Liver (tissue), 9 donors: ENCODE data around the gene MAPKAPK3. TPM values are rescaled to one million over a fixed set of nuclear protein-coding genes. Genes with fewer than 3 reads are reported as not detected.

Experiments used
- DNase-seq: peaks from one replicate; pipeline ENCODE4 v3.0.0-alpha.2; 2017; ENCODE audit warnings: low spot score
- H3K27ac ChIP-seq, 2 donors: one replicate each; pipeline ENCODE4 v1.7.0; 2013; ENCODE audit warnings: inconsistent platforms in 2 of 2, low read length in 2 of 2, control low read depth in 1 of 2, low read depth in 1 of 2, mild to moderate bottlenecking in 1 of 2
- H3K27me3 ChIP-seq, 4 donors: one replicate each; pipeline versions ENCODE4 v1.6.1 to v1.7.0; 2013; ENCODE audit warnings: low read length in 3 of 4, inconsistent platforms in 1 of 4, mild to moderate bottlenecking in 1 of 4, moderate library complexity in 1 of 4; ENCODE audit not compliant: control insufficient read depth in 4 of 4, insufficient read depth in 4 of 4
- H3K36me3 ChIP-seq, 4 donors: one replicate each; pipeline versions ENCODE4 v1.6.1 to v1.7.0; 2013; ENCODE audit warnings: low read length in 3 of 4, mild to moderate bottlenecking in 3 of 4, low read depth in 1 of 4, moderate library complexity in 1 of 4; ENCODE audit not compliant: control insufficient read depth in 4 of 4, insufficient read depth in 3 of 4
- H3K4me1 ChIP-seq, 4 donors: one replicate each; pipeline versions ENCODE4 v1.6.1 to v1.7.0; 2013; ENCODE audit warnings: low read length in 3 of 4, mild to moderate bottlenecking in 3 of 4, moderate library complexity in 1 of 4; ENCODE audit not compliant: control insufficient read depth in 4 of 4, insufficient read depth in 4 of 4
- H3K4me3 ChIP-seq, 3 donors: one replicate each; pipeline versions ENCODE4 v1.6.1 to v1.7.0; 2013; ENCODE audit warnings: low read length in 3 of 3, control low read depth in 1 of 3, low read depth in 1 of 3, mild to moderate bottlenecking in 1 of 3
- H3K9ac ChIP-seq, 2 donors: one replicate each; pipeline ENCODE4 v1.7.0; 2013; ENCODE audit warnings: low read length in 2 of 2, mild to moderate bottlenecking in 2 of 2, moderate library complexity in 2 of 2, control low read depth in 1 of 2, low read depth in 1 of 2
- H3K9me3 ChIP-seq, 4 donors: one replicate each; pipeline versions ENCODE4 v1.6.1 to v1.7.0; 2013; ENCODE audit warnings: low read length in 3 of 4; ENCODE audit not compliant: control insufficient read depth in 4 of 4
- ATF3 ChIP-seq: IDR thresholded peaks from 2 replicates; pipeline ENCODE4 v1.6.1; 2016; ENCODE audit warnings: antibody characterized with exemption
- EGR1 ChIP-seq, 2 donors: IDR thresholded peaks; 2 replicates each; pipeline ENCODE4 v1.6.1; 2016 to 2018; ENCODE audit warnings: antibody characterized with exemption in 2 of 2, low read depth in 2 of 2
- FOXA1 ChIP-seq: IDR thresholded peaks from 2 replicates; pipeline ENCODE4 v1.6.1; 2016; ENCODE audit warnings: antibody characterized with exemption
- FOXA2 ChIP-seq: IDR thresholded peaks from 2 replicates; pipeline ENCODE4 v1.6.1; 2016; ENCODE audit warnings: antibody characterized with exemption
- GABPA ChIP-seq, 2 donors: IDR thresholded peaks in 1 of 2; conservative IDR thresholded peaks in 1 of 2; 2 replicates each; pipeline ENCODE4 v1.6.1; 2016; ENCODE audit warnings: antibody characterized with exemption in 2 of 2, mild to moderate bottlenecking in 1 of 2, moderate library complexity in 1 of 2
- HNF4A ChIP-seq, 2 donors: conservative IDR thresholded peaks; 2 replicates each; pipeline ENCODE4 v1.6.1; 2016; ENCODE audit warnings: antibody characterized with exemption in 2 of 2, mild to moderate bottlenecking in 2 of 2
- HNF4G ChIP-seq: IDR thresholded peaks from 2 replicates; pipeline ENCODE4 v1.6.1; 2016; ENCODE audit warnings: antibody characterized with exemption
- JUND ChIP-seq, 2 donors: IDR thresholded peaks; 2 replicates each; pipeline ENCODE4 v1.6.1; 2016; ENCODE audit warnings: antibody characterized with exemption in 2 of 2
- NR2F2 ChIP-seq: IDR thresholded peaks from 2 replicates; pipeline ENCODE4 v1.6.1; 2016; ENCODE audit warnings: antibody characterized with exemption
- RAD21 ChIP-seq, 2 donors: IDR thresholded peaks; 2 replicates each; pipeline ENCODE4 v1.6.1; 2016; ENCODE audit warnings: antibody characterized with exemption in 2 of 2, mild to moderate bottlenecking in 2 of 2
- REST ChIP-seq: IDR thresholded peaks from 2 replicates; pipeline ENCODE4 v1.6.1; 2016; ENCODE audit warnings: antibody characterized with exemption, mild to moderate bottlenecking
- RXRA ChIP-seq, 2 donors: IDR thresholded peaks; 2 replicates each; pipeline ENCODE4 v1.6.1; 2017 to 2018; ENCODE audit warnings: antibody characterized with exemption in 2 of 2, mild to moderate bottlenecking in 1 of 2
- SP1 ChIP-seq: IDR thresholded peaks from 2 replicates; pipeline ENCODE4 v1.6.1; 2018; ENCODE audit warnings: antibody characterized with exemption, mild to moderate bottlenecking
- TAF1 ChIP-seq: conservative IDR thresholded peaks from 2 replicates; pipeline ENCODE4 v1.6.1; 2016; ENCODE audit warnings: antibody characterized with exemption, mild to moderate bottlenecking
- YY1 ChIP-seq: IDR thresholded peaks from 2 replicates; pipeline ENCODE4 v1.6.1; 2016; ENCODE audit warnings: antibody characterized with exemption, mild to moderate bottlenecking
- ZBTB33 ChIP-seq: IDR thresholded peaks from 2 replicates; pipeline ENCODE4 v1.6.1; 2016; ENCODE audit warnings: antibody characterized with exemption
- WGBS: extraction: QIAGEN DNeasy Blood & Tissue Kit; methylation state at CpG from one replicate; pipeline ENCODE4 v1.1.7; 2013; 5-methylcytosine and 5-hydroxymethylcytosine counted together
- polyA plus RNA-seq, 2 donors: library from polyadenylated mRNA; stranded (reverse) in 1 of 2; unstranded in 1 of 2; fragments of 200-250 nt in 1 of 2; fragments of >200 nt in 1 of 2; fragmentation: Nextera tagmentation in 1 of 2; extraction: Ambion mirVana in 1 of 2; gene quantifications; one replicate each; pipeline versions ENCODE4 v1.2.1 to v1.2.3, GENCODE V29; 2013 to 2015
- total RNA-seq, 2 donors: library from RNA; depleted of rRNA; stranded (reverse); fragments of >200 nt; gene quantifications; one replicate each; pipeline ENCODE4 v1.2.3, GENCODE V29; 2014
- TF ChIP-seq, protein P1 (sequence below): fragments of 150-350 bp; IDR thresholded peaks from 2 replicates; pipeline ENCODE4 v1.5.1; 2017; ENCODE audit warnings: improper control_type of control experiment, low read depth, low read length; ENCODE audit not compliant: missing input control
- TF ChIP-seq, protein P2 (sequence below): IDR thresholded peaks from 2 replicates; pipeline ENCODE4 v1.6.1; 2016; ENCODE audit warnings: antibody characterized with exemption
- donor health status: healthy.
- donor health status: healthy.
- donor health status: healthy.
- donor health status: healthy.
- donor health status: healthy.

The MAPKAPK3 gene
- total and polyA plus RNA-seq, 4 donors = 13.9 to 32.9 (median 19.0) TPM

DNA sequence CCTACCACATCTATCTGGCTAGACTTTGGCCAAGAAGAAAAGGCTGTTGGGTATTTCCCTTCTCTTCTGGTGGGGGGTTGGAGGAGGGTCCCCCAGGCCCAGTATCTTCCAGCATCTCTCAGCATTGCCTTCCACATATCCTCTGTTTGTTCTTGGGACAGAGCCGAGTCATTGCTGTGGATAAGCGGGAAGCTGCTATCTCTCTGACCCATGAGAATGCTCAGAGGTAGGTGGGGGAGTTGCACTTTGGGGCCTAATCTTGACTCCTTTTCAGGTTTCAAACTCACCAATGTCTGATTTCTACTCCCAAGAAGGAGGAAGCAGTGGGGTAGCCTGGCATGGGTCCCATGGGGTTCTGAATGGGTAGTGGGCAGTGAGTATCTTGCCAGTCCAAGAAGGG, 39.6 kb upstream of the MAPKAPK3 start:
- Histone ChIP-seq H3K36me3 (peaks cover 0 to 14% (median 3%) of the 10 kb centered on the region in 4 donors), H3K27me3 (no peaks in the 10 kb centered on the region), H3K9me3 (no peaks in the 10 kb centered on the region), H3K27ac (no peak overlapping the region), H3K9ac (no peak overlapping the region), H3K4me3 (no peak overlapping the region), H3K4me1 (peaks cover 17 to 49% (median 44%) of the 10 kb centered on the region in 4 donors)
- DNase-seq = no peak
- no peak for TF ChIP-seq ATF3
- no peak for TF ChIP-seq RAD21 (IDR thresholded peaks at IDR 0.05)
- TF ChIP-seq, protein P1, sequence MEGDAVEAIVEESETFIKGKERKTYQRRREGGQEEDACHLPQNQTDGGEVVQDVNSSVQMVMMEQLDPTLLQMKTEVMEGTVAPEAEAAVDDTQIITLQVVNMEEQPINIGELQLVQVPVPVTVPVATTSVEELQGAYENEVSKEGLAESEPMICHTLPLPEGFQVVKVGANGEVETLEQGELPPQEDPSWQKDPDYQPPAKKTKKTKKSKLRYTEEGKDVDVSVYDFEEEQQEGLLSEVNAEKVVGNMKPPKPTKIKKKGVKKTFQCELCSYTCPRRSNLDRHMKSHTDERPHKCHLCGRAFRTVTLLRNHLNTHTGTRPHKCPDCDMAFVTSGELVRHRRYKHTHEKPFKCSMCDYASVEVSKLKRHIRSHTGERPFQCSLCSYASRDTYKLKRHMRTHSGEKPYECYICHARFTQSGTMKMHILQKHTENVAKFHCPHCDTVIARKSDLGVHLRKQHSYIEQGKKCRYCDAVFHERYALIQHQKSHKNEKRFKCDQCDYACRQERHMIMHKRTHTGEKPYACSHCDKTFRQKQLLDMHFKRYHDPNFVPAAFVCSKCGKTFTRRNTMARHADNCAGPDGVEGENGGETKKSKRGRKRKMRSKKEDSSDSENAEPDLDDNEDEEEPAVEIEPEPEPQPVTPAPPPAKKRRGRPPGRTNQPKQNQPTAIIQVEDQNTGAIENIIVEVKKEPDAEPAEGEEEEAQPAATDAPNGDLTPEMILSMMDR = no peak
- no peak for TF ChIP-seq FOXA2
- no peak for TF ChIP-seq REST
- no peak for TF ChIP-seq FOXA1
- 99% methylated on average over 2 of the region's 2 CpGs for WGBS

DNA sequence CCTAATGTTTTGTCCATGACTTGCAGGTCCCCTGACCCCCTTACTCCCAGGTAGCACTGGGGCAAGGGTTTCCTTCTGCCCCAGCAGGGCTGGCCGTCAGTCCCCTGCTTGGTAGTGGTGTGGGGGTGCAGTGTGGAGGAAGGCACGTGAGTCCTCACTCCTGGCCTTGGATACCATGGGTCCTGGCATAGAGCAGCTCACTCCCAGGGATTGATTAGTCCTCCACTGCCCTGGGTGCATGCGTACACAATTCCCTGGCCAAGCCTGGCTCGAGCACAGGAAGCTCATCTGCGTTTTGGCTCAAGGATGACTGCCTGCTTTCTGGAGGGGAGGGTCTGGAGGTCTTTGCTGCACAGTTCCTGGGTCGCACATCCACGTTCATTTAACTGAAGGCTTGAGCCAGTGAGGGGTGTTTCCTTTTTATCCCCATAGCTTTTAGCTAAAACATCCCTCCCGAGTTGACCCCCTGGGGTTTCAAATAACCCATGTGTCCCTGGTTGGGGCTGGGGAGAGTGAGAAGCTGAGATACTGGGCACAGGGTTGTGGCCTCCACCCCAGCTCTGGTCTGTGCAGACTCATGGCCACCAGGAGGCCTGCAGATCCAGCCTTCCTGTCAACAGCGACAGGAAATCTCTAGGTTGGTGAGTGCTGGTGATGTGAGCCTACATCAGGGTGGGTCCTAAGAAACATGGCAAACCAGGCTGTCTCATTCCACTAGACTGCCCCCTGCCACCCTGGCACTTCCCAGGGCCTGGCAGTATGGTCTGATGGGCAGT, 36.1 kb upstream of the MAPKAPK3 start:
- WGBS = 49% methylated on average over 9 of the region's 9 CpGs
- DNase-seq = no peak
- H3K9me3 ChIP-seq = no peaks in the 10 kb centered on the region
- TF ChIP-seq NR2F2 (no peak), HNF4G (no peak), EGR1 (IDR thresholded peaks at IDR 0.05; ENCODE audit: low read depth in 2 of 2) (no peak), RXRA (IDR thresholded peaks at IDR 0.05) (peak; percentile 63 to 85), TAF1 (no peak), GABPA (IDR thresholded peaks at IDR 0.05 in 1 of 2, conservative IDR thresholded peaks at IDR 0.05 in 1 of 2) (no peak), ZBTB33 (no peak), YY1 (peak; percentile 58), JUND (IDR thresholded peaks at IDR 0.05) (peak in 1 of 2 donors; percentile 31), SP1 (peak; percentile 50), HNF4A (conservative IDR thresholded peaks at IDR 0.05) (peak; percentile 46 to 73), FOXA1 (no peak), RAD21 (IDR thresholded peaks at IDR 0.05) (peak in 1 of 2 donors; percentile 27), FOXA2 (peak; percentile 12)
- TF ChIP-seq, protein P2, sequence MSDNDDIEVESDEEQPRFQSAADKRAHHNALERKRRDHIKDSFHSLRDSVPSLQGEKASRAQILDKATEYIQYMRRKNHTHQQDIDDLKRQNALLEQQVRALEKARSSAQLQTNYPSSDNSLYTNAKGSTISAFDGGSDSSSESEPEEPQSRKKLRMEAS = no peak
- TF ChIP-seq, protein P1 = peak; percentile 2

More for the DNA sequence above, 36.1 kb upstream of the MAPKAPK3 start:
- H3K27me3 ChIP-seq = no peaks in the 10 kb centered on the region
- peak overlapping the region in 1 of 2 donors; percentile 33 for H3K9ac ChIP-seq
- peaks cover 42 to 68% (median 61%) of the 10 kb centered on the region in 4 donors for H3K4me1 ChIP-seq
- peak overlapping the region; percentile 55 to 72 for H3K27ac ChIP-seq
- H3K4me3 ChIP-seq = no peak overlapping the region
- peaks cover 0 to 14% (median 3%) of the 10 kb centered on the region in 4 donors for H3K36me3 ChIP-seq
